Small intestine (tissue), 7 donors: ENCODE results near the gene WDR46. TPM values are rescaled to one million over a fixed set of nuclear protein-coding genes. Genes with fewer than 3 reads are reported as not detected.

Experiments
- DNase-seq, 2 donors: peaks; one replicate each; pipeline versions ENCODE4 v3.0.0 to v3.0.0-alpha.2; 2013
- FAIRE-seq: peaks from 2 replicates; lab custom pipeline; 2012; peaks lifted over from hg19 to GRCh38; lab: Jason Lieb, UNC
- H3K27ac ChIP-seq, 3 donors: one replicate each; pipeline ENCODE4 v1.5.1; 2013; ENCODE audit warnings: low read length in 2 of 3, mild to moderate bottlenecking in 2 of 3, control low read depth in 1 of 3, inconsistent platforms in 1 of 3, low read depth in 1 of 3, moderate library complexity in 1 of 3
- H3K27me3 ChIP-seq, 3 donors: one replicate each; pipeline ENCODE4 v1.6.1; 2013; ENCODE audit warnings: low read length in 3 of 3, inconsistent platforms in 1 of 3; ENCODE audit not compliant: control insufficient read depth in 3 of 3, insufficient read depth in 3 of 3
- H3K36me3 ChIP-seq, 3 donors: one replicate each; pipeline ENCODE4 v1.6.1; 2013; ENCODE audit warnings: low read length in 3 of 3, inconsistent platforms in 1 of 3, low read depth in 1 of 3, mild to moderate bottlenecking in 1 of 3, moderate library complexity in 1 of 3; ENCODE audit not compliant: control insufficient read depth in 3 of 3, insufficient read depth in 2 of 3
- H3K4me1 ChIP-seq, 3 donors: one replicate each; pipeline ENCODE4 v1.6.1; 2013; ENCODE audit warnings: low read length in 2 of 3, inconsistent platforms in 1 of 3, low read depth in 1 of 3, mild to moderate bottlenecking in 1 of 3, moderate library complexity in 1 of 3; ENCODE audit not compliant: control insufficient read depth in 3 of 3, insufficient read depth in 2 of 3
- H3K4me3 ChIP-seq, 3 donors: one replicate each; pipeline ENCODE4 v1.5.1; 2013; ENCODE audit warnings: low read length in 3 of 3, control low read depth in 1 of 3, inconsistent platforms in 1 of 3, low read depth in 1 of 3, mild to moderate bottlenecking in 1 of 3, moderate library complexity in 1 of 3
- H3K9me3 ChIP-seq, 2 donors: one replicate each; pipeline ENCODE4 v1.6.1; 2013; ENCODE audit warnings: low read depth in 1 of 2, low read length in 1 of 2; ENCODE audit not compliant: control insufficient read depth in 2 of 2, insufficient read depth in 1 of 2
- WGBS, 3 donors: extraction: QIAGEN DNeasy Blood & Tissue Kit; methylation state at CpG; one replicate each; pipeline ENCODE4 v1.1.7; 2013; 5-methylcytosine and 5-hydroxymethylcytosine counted together
- polyA plus RNA-seq, 4 donors: library from polyadenylated mRNA; stranded (reverse) in 3 of 4; unstranded in 1 of 4; fragments of 200-250 nt in 3 of 4; fragments of 120-200 nt in 1 of 4; gene quantifications; one replicate each; pipeline versions ENCODE4 v1.2.1 to v1.2.3, GENCODE V29; 2013
- donor health status: healthy with polysubstance abuse.
- donor health status: control.
- donor health status: control.
- donor health status: Bipolar disorder and iron deficiency.
- donor health status: healthy.

Gene WDR46
- polyA plus RNA-seq, 4 donors = 39.4 to 60.5 (median 43.5) TPM

DNA sequence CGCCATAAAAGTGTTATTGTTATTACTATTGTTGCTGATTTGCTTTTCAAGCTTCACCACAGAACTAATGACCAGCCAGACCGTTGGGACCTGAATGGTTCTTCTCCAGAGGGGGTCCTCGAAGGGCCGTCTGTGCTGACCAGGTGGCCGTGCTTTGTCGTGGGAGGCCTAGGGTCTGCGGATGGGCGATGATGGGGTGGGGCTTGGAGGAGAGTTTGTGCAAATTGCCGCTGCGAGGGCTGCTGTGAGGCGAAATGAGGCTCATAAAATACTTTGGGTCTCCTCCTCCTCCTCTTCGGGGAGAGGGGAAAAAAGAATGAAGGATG is 34.5 kb upstream of the WDR46 start:
- WGBS, 3 donors = 0 to 2% (median 1%) methylated on average over 11 to 12 of the region's 12 CpGs
- Histone ChIP-seq H3K27ac (peak overlapping the region; percentile 78 to 86 (median 85)), H3K27me3 (no peaks in the 10 kb centered on the region), H3K9me3 (no peaks in the 10 kb centered on the region), H3K36me3 (peaks cover 3 to 30% (median 9%) of the 10 kb centered on the region in 3 donors), H3K4me1 (peaks cover 3 to 17% (median 7%) of the 10 kb centered on the region in 3 donors), H3K4me3 (peak overlapping the region; percentile 33 to 66 (median 51))
- DNase-seq = no peak
- no peak for FAIRE-seq

DNA sequence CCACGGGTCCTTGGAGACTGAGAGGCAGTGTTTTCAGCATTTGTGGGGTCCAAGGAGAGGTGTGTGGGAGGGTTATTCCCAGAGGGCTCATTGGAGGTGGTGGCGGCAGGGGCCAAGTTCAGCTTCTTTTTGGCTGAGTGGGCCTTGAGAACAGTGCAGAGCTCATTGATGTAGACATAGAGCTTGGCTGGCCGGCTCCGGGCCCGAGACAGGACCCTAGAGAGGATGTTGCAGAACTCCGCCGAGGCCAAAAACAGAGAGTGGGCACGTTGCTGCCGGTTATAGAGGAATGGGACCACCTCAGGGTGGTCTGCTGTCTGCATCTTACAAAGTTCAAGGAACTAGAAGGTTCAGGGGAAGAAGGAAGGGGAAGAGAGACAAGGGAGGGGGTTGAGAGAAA is 32.2 kb upstream of the WDR46 start:
- Histone ChIP-seq H3K9me3 (no peaks in the 10 kb centered on the region), H3K36me3 (peaks cover 3 to 37% (median 9%) of the 10 kb centered on the region in 3 donors), H3K4me1 (peaks cover 3 to 27% (median 8%) of the 10 kb centered on the region in 3 donors), H3K4me3 (no peak overlapping the region), H3K27ac (no peak overlapping the region), H3K27me3 (no peaks in the 10 kb centered on the region)
- WGBS, 3 donors = 80 to 86% (median 81%) methylated on average over 9 of the region's 9 CpGs
- DNase-seq = no peak
- no peak for FAIRE-seq

DNA sequence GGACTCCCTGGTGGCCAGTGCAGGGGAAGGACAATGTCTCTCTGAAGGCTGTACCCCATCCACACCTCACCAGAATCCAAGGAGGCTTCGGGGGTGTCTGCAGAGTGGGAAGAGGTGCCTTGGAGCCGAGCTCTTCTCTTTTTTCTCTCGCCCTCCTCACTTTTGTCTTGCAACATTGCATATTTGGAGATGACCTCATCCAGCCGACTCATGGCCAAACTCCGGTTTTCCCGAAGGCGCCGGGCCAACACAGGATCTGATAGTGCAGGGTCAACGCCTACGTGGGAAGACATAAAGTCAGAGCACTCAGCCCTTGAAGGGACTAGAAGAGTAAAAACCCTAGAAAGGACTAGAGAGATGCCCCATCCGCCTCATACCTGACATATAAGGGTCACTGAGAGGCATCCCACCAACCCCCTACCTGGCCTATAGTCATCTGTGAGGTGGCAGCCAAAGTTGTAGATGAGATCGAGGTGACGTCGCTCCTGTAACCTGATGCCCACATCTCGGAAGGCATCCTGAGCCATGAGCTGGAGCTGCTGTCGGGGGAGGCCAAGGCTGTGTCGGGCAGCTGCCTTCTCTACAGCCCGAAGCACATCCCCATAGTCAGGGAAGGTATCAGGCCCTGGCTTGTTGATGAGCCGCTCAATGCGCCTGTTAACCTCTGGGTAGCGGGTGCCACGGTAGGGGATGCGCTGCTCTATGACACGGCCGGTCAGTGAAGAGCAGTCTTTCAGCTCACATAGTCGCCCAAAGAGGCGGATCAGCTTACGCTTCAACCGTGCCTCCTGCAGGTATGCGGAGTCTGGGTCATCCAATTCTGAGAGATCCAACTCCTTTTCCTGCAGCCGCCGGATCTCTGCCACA is 31.5 kb upstream of the WDR46 start:
- H3K36me3 ChIP-seq = peaks cover 3 to 44% (median 9%) of the 10 kb centered on the region in 3 donors
- H3K9me3 ChIP-seq = no peaks in the 10 kb centered on the region
- WGBS, 3 donors = 81 to 85% (median 82%) methylated on average over 32 of the region's 32 CpGs
- peaks cover 3 to 27% (median 8%) of the 10 kb centered on the region in 3 donors for H3K4me1 ChIP-seq
- H3K27me3 ChIP-seq = no peaks in the 10 kb centered on the region
- no peak overlapping the region for H3K27ac ChIP-seq
- DNase-seq (no peak), FAIRE-seq (no peak)
- no peak overlapping the region for H3K4me3 ChIP-seq

DNA sequence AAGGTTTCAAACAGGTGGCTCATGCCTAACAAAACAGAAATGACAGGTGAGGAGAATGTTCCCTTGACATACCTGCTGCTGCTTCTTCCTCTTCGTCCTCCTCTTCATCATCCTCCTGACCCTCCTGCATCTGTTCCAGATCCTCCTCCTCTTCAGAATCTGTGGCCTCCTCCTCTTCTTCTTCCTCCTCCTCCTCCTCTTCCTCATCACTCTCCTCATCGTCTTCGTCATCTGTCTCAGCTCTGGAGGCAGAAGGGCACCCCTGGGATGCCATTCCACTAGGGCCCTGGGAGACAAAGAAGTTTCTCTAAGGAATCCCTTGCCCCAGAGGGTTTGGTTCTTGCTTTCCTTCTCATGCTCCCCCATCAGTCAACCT is 30.9 kb upstream of the WDR46 start:
- Histone ChIP-seq H3K9me3 (no peaks in the 10 kb centered on the region), H3K27ac (no peak overlapping the region), H3K4me1 (peaks cover 7 to 33% (median 8%) of the 10 kb centered on the region in 3 donors), H3K27me3 (no peaks in the 10 kb centered on the region), H3K4me3 (no peak overlapping the region), H3K36me3 (peaks cover 3 to 49% (median 9%) of the 10 kb centered on the region in 3 donors)
- FAIRE-seq (no peak), DNase-seq (no peak)
- WGBS, 3 donors = 85 to 96% (median 91%) methylated on average over 3 of the region's 3 CpGs

DNA sequence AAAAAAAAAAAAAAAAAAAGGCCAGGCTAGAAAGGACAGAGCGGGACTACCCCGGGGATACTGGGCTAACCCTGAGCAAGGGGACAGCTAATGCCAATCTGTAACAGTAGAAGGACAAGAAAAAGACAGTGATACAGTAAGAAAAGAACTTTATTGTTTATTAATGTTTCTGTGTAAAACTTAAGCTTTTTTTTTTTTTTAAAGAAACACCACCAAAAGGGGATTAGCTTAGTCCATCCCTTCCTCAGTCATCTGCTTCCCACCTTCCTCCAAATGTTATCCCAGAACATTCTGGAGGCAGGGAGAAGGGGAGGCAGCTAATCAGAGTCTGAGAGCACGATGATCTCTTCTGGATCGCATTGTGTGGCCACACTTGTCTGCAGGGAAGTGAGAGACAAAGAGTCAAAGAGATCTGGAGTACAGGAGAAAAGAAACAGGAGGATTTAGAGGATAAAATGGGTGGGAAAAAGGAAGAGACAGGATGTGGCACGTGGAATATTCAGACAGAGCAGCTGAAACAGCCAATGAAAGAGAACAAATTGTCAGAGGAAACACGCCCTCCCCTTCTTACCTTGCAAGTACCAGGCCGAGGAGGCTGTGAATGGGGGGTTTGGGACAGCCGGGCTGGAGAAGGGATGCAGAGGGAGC is 29.5 kb upstream of the WDR46 start:
- peaks cover 3 to 49% (median 9%) of the 10 kb centered on the region in 3 donors for H3K36me3 ChIP-seq
- H3K27me3 ChIP-seq = no peaks in the 10 kb centered on the region
- H3K27ac ChIP-seq = peak overlapping the region; percentile 45 to 91 (median 91)
- H3K9me3 ChIP-seq = no peaks in the 10 kb centered on the region
- WGBS, 3 donors = 55 to 65% (median 57%) methylated on average over 8 of the region's 8 CpGs
- FAIRE-seq = no peak
- peak overlapping the region in 2 of 3 donors; percentile 51 to 52 for H3K4me3 ChIP-seq
- H3K4me1 ChIP-seq = peaks cover 7 to 31% (median 8%) of the 10 kb centered on the region in 3 donors
- DNase-seq = no peak

DNA sequence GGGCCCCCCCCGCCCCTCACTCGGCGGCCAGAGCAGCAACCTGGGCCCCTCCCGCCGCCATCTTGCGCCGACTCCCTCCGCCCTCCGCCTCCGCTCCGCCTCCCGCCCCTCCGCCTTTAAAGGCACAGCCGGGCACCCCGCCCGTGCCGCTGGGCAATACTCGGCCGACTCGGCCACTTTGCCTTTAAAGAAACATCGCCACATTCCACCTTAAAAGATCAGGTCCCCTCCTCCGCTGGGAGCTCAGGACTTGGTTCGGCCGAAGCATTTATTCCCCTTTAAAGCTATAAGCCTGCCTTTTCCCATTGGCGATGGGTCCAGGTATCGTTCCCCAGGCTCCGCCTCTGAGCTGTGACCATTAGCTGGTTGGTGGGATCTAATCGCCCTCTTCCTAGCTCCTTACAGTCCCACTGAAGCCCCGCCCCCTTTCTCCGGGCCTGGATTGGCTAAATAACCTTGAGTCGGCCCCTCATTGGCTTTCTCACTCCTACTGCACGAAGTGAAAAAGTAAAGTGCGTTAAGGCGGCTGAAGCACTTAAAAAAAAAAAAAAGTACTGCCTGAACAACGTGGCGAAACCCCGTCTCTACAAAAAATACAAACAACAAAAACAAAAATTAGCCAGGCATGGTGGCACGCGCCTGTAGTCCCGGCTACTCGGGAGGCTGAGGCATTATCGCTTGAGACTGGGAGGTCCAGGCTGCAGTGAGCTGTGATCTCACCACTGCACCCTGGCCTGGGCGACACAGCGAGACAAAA is 28.8 kb upstream of the WDR46 start, which contains the start of gene ZBTB22:
Gene ZBTB22 (minus strand): TSS at position 76 of the 757 bp plus-strand sequence. CDS start 828 bp downstream, outside the sequence.
- no peaks in the 10 kb centered on the region for H3K27me3 ChIP-seq
- H3K4me3 ChIP-seq = peak within 1 kb of the TSS; percentile 51 to 52 (median 51)
- peaks cover 3 to 49% (median 9%) of the 10 kb centered on the region in 3 donors for H3K36me3 ChIP-seq
- FAIRE-seq = no peak
- H3K9me3 ChIP-seq = no peaks in the 10 kb centered on the region
- peak; percentile 100 for DNase-seq
- H3K27ac ChIP-seq = peak within 1 kb of the TSS; percentile 61 to 91 (median 91)
- peaks cover 7 to 31% (median 8%) of the 10 kb centered on the region in 3 donors for H3K4me1 ChIP-seq
- 1% methylated on average over 36 to 44 of the region's 44 CpGs for WGBS, 3 donors

DNA sequence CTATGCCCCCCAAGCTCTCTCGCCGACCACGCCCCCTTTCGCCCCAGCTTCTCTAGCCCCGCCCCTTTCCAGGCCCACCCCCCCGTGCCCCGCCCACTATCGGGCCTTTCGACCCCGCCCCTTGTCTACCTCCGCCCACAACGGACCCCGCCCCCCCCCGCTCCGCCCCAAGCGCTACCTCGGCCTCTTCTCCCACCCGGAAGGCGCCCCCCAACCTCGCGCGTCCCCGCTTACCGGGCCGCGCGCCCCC is 28.3 kb upstream of the WDR46 start:
- Histone ChIP-seq H3K4me3 (peak overlapping the region; percentile 51 to 52 (median 51)), H3K27ac (no peak overlapping the region), H3K27me3 (no peaks in the 10 kb centered on the region), H3K9me3 (no peaks in the 10 kb centered on the region), H3K4me1 (peaks cover 7 to 33% (median 8%) of the 10 kb centered on the region in 3 donors), H3K36me3 (peaks cover 3 to 52% (median 9%) of the 10 kb centered on the region in 3 donors)
- no peak for DNase-seq
- 1% methylated on average over 11 to 27 of the region's 27 CpGs for WGBS, 3 donors
- FAIRE-seq = no peak
